DND-41 (cell line): Measurements from ENCODE around the gene MOB3B.

ENCODE experiments used
- CTCF ChIP-seq: IDR thresholded peaks from 2 replicates; pipeline ENCODE4 v1.5.1; 2012; ENCODE audit warnings: borderline replicate concordance, low read length, moderate library complexity, mild to moderate bottlenecking; ENCODE audit not compliant: poor library complexity, severe bottlenecking; ENCODE audit errors: extremely low read depth
- EZH2 ChIP-seq: IDR thresholded peaks from 3 replicates; pipeline ENCODE4 v1.6.1; 2012; ENCODE audit warnings: borderline replicate concordance, low read depth, mild to moderate bottlenecking, moderate library complexity, low read length, inconsistent platforms; ENCODE audit not compliant: severe bottlenecking

DNA sequence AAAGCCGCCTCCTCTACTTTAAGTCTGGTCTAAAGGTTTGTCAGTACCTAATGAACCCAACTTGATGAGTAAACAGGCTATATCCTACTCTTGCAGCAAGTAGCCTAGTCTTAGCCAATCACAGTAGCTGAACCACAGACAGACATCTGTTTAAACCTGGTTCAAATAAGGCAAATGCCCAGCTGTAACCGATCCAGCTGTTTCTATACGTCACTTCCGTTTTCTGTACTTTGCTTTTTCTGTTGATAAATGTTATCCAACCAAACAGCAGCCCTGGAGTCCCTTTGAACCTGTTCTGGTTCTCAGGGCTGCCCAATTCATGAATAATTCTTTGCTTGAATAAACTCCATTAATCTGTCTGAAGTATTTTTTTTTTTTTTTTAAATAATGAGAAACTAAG, 155.8 kb downstream of the MOB3B start:
- no peak for TF ChIP-seq CTCF
- TF ChIP-seq EZH2: no peak
